Mesenchymal stem cell (in vitro differentiated cells and primary cell): ENCODE results near the gene ERI3.

Source experiments
- DNase-seq: peaks from one replicate; pipeline ENCODE4 v3.0.0-alpha.2; 2013
- H2AFZ ChIP-seq: one replicate; pipeline ENCODE4 v1.6.1; 2013; ENCODE audit warnings: low read depth, mild to moderate bottlenecking, control low read depth, inconsistent platforms, low read length, moderate library complexity
- H2AK5ac ChIP-seq: 2 replicates; pipeline ENCODE4 v1.6.1; 2013; ENCODE audit warnings: low read length, moderate library complexity, mild to moderate bottlenecking, inconsistent platforms; ENCODE audit not compliant: severe bottlenecking
- H2BK120ac ChIP-seq: one replicate; pipeline ENCODE4 v1.6.1; 2013; ENCODE audit warnings: low read depth, mild to moderate bottlenecking, inconsistent platforms, low read length, moderate library complexity
- H2BK12ac ChIP-seq, 2 experiments: one replicate each; pipeline ENCODE4 v1.6.1; 2013; ENCODE audit warnings: inconsistent platforms in 2 of 2, low read length in 2 of 2, mild to moderate bottlenecking in 2 of 2, moderate library complexity in 2 of 2, control low read depth in 1 of 2
- H2BK15ac ChIP-seq: one replicate; pipeline ENCODE4 v1.6.1; 2013; ENCODE audit warnings: mild to moderate bottlenecking, low read depth, inconsistent platforms; ENCODE audit not compliant: poor library complexity, severe bottlenecking
- H2BK5ac ChIP-seq: 2 replicates; pipeline ENCODE4 v1.6.1; 2013; ENCODE audit warnings: low read depth, mild to moderate bottlenecking, low read length, control low read depth, inconsistent platforms; ENCODE audit not compliant: poor library complexity, severe bottlenecking
- H3K14ac ChIP-seq, 2 experiments: one replicate each; pipeline ENCODE4 v1.6.1; 2013; ENCODE audit warnings: inconsistent platforms in 2 of 2, low read length in 2 of 2, control low read depth in 1 of 2, mild to moderate bottlenecking in 1 of 2, moderate library complexity in 1 of 2
- H3K18ac ChIP-seq, 2 experiments: one replicate each; pipeline ENCODE4 v1.6.1; 2013; ENCODE audit warnings: inconsistent platforms in 2 of 2, low read length in 2 of 2, control low read depth in 1 of 2, low read depth in 1 of 2, mild to moderate bottlenecking in 1 of 2
- H3K23ac ChIP-seq, 2 experiments: one replicate each; pipeline ENCODE4 v1.6.1; 2013; ENCODE audit warnings: inconsistent platforms in 2 of 2, low read length in 2 of 2, mild to moderate bottlenecking in 2 of 2, moderate library complexity in 2 of 2, control low read depth in 1 of 2
- H3K27ac ChIP-seq: 2 replicates; pipeline ENCODE4 v1.5.1; 2013; ENCODE audit warnings: mild to moderate bottlenecking, moderate library complexity, low read length, control low read depth, inconsistent platforms; ENCODE audit not compliant: poor library complexity, severe bottlenecking
- H3K27me3 ChIP-seq, 2 experiments: 2 replicates each; pipeline versions ENCODE4 v1.6.1 to v1.7.0; 2013; ENCODE audit warnings: low read length in 2 of 2, mild to moderate bottlenecking in 2 of 2, moderate library complexity in 2 of 2, control low read depth in 1 of 2, inconsistent platforms in 1 of 2; ENCODE audit not compliant: control insufficient read depth in 1 of 2, insufficient read depth in 1 of 2
- H3K36me3 ChIP-seq, 2 experiments: 2 replicates each; pipeline versions ENCODE4 v1.6.1 to v1.7.0; 2013; ENCODE audit warnings: low read length in 2 of 2, control low read depth in 1 of 2, inconsistent platforms in 1 of 2, low read depth in 1 of 2, mild to moderate bottlenecking in 1 of 2; ENCODE audit not compliant: insufficient read depth in 2 of 2, control insufficient read depth in 1 of 2
- H3K4ac ChIP-seq, 2 experiments: one replicate each; pipeline ENCODE4 v1.6.1; 2013; ENCODE audit warnings: inconsistent platforms in 2 of 2, low read length in 2 of 2, mild to moderate bottlenecking in 2 of 2, moderate library complexity in 2 of 2, control low read depth in 1 of 2, low read depth in 1 of 2
- H3K4me1 ChIP-seq: 2 replicates; pipeline ENCODE4 v1.6.1; 2013; ENCODE audit warnings: low read depth, low read length, control low read depth; ENCODE audit not compliant: control insufficient read depth, insufficient read depth
- H3K4me2 ChIP-seq: 2 replicates; pipeline ENCODE4 v1.6.1; 2013; ENCODE audit warnings: low read length, mild to moderate bottlenecking, inconsistent platforms; ENCODE audit not compliant: poor library complexity, severe bottlenecking
- H3K4me3 ChIP-seq, 2 experiments: 2 replicates each; pipeline versions ENCODE4 v1.5.1 to v1.7.0; 2013; ENCODE audit warnings: low read length in 2 of 2, mild to moderate bottlenecking in 2 of 2, control low read depth in 1 of 2, low read depth in 1 of 2; ENCODE audit not compliant: insufficient read depth in 1 of 2
- H3K79me1 ChIP-seq: replicated peaks from 2 replicates; pipeline ENCODE4 v1.6.1; 2013; ENCODE audit warnings: mild to moderate bottlenecking, control low read depth, low read length, inconsistent platforms; ENCODE audit not compliant: poor library complexity, severe bottlenecking
- H3K9ac ChIP-seq: 2 replicates; pipeline ENCODE4 v1.7.0; 2013; ENCODE audit warnings: mild to moderate bottlenecking, low read length, moderate library complexity
- H3K9me3 ChIP-seq: 2 replicates; pipeline ENCODE4 v1.7.0; 2013; ENCODE audit warnings: mild to moderate bottlenecking, low read length; ENCODE audit not compliant: control insufficient read depth
- H4K8ac ChIP-seq: one replicate; pipeline ENCODE4 v1.6.1; 2013; ENCODE audit warnings: inconsistent platforms, mild to moderate bottlenecking, low read length, moderate library complexity
- H4K91ac ChIP-seq: one replicate; pipeline ENCODE4 v1.6.1; 2013; ENCODE audit warnings: mild to moderate bottlenecking, low read length, inconsistent platforms
- WGBS: methylation state at CpG from one replicate; pipeline ENCODE4 v1.1.7; 2013; ENCODE audit warnings: mixed read lengths; 5-methylcytosine and 5-hydroxymethylcytosine counted together

ERI3 gene

GRCh38 chr1:44250068-44250781, 104.8 kb downstream of the ERI3 start:
- Histone ChIP-seq H3K4ac (no peak overlapping the region), H2BK5ac (no peak overlapping the region), H4K8ac (no peak overlapping the region), H2BK12ac (no peak overlapping the region), H2BK15ac (no peak overlapping the region), H4K91ac (no peak overlapping the region), H2BK120ac (no peak overlapping the region), H3K27ac (no peak overlapping the region), H2AFZ (no peak overlapping the region), H3K4me2 (no peak overlapping the region), H3K79me1 (peaks cover 40% of the 10 kb centered on the region), H3K4me1 (no peaks in the 10 kb centered on the region), H3K9me3 (no peaks in the 10 kb centered on the region), H3K18ac (no peak overlapping the region), H2AK5ac (no peak overlapping the region), H3K4me3 (no peak overlapping the region), H3K27me3 (no peaks in the 10 kb centered on the region), H3K9ac (no peak overlapping the region), H3K14ac (no peak overlapping the region), H3K23ac (no peak overlapping the region), H3K36me3 (peaks cover 26 to 54% of the 10 kb centered on the region in 2 experiments)
- no peak for DNase-seq
- 94% methylated on average over 33 of the region's 33 CpGs for WGBS

GRCh38 chr1:44249543-44249942, 105.5 kb downstream of the ERI3 start:
- no peak overlapping the region for H4K91ac ChIP-seq
- H3K4me2 ChIP-seq = no peak overlapping the region
- peaks cover 3% of the 10 kb centered on the region for H3K4me1 ChIP-seq
- no peak overlapping the region for H2AK5ac ChIP-seq
- H2BK15ac ChIP-seq = no peak overlapping the region
- no peak overlapping the region for H3K18ac ChIP-seq
- H3K27ac ChIP-seq = no peak overlapping the region
- H3K23ac ChIP-seq = no peak overlapping the region
- no peak overlapping the region for H4K8ac ChIP-seq
- no peak overlapping the region for H3K4me3 ChIP-seq
- H2BK12ac ChIP-seq = no peak overlapping the region
- H3K4ac ChIP-seq = no peak overlapping the region
- no peaks in the 10 kb centered on the region for H3K9me3 ChIP-seq
- H3K36me3 ChIP-seq = peaks cover 23 to 61% of the 10 kb centered on the region in 2 experiments
- no peaks in the 10 kb centered on the region for H3K27me3 ChIP-seq
- no peak for DNase-seq
- no peak overlapping the region for H2AFZ ChIP-seq
- no peak overlapping the region for H2BK120ac ChIP-seq
- WGBS = 93% methylated on average over 4 of the region's 7 CpGs
- no peak overlapping the region for H2BK5ac ChIP-seq
- H3K79me1 ChIP-seq = peaks cover 40% of the 10 kb centered on the region
- H3K14ac ChIP-seq = no peak overlapping the region
- H3K9ac ChIP-seq = no peak overlapping the region

- H2BK5ac ChIP-seq = no peak overlapping the region
- no peak overlapping the region for H4K91ac ChIP-seq
- H3K9ac ChIP-seq = no peak overlapping the region
- DNase-seq = no peak
- no peak overlapping the region for H3K4me2 ChIP-seq
- no peak overlapping the region for H4K8ac ChIP-seq
- H3K27me3 ChIP-seq = no peaks in the 10 kb centered on the region
- no peak overlapping the region for H2AFZ ChIP-seq
- H3K36me3 ChIP-seq = peaks cover 36 to 75% of the 10 kb centered on the region in 2 experiments
- no peak overlapping the region for H2BK120ac ChIP-seq
- H3K4ac ChIP-seq = no peak overlapping the region
- peaks cover 31% of the 10 kb centered on the region for H3K79me1 ChIP-seq
- no peak overlapping the region for H2AK5ac ChIP-seq
- H3K14ac ChIP-seq = no peak overlapping the region
- H2BK15ac ChIP-seq = no peak overlapping the region
- no peak overlapping the region for H3K23ac ChIP-seq
- no peak overlapping the region for H3K18ac ChIP-seq
- no peak overlapping the region for H3K4me3 ChIP-seq
- no peak overlapping the region for H2BK12ac ChIP-seq
- no peaks in the 10 kb centered on the region for H3K9me3 ChIP-seq
- H3K27ac ChIP-seq = no peak overlapping the region
- peaks cover 5% of the 10 kb centered on the region for H3K4me1 ChIP-seq
- 93% methylated on average over 2 of the region's 2 CpGs for WGBS
Measured at GRCh38 chr1:44246806-44247205, 108.3 kb downstream of the ERI3 start.

- no peak overlapping the region for H3K18ac ChIP-seq
- no peak overlapping the region for H2BK5ac ChIP-seq
- no peak overlapping the region for H3K27ac ChIP-seq
- H3K79me1 ChIP-seq = peaks cover 25% of the 10 kb centered on the region
- H3K36me3 ChIP-seq = peaks cover 44 to 65% of the 10 kb centered on the region in 2 experiments
- H3K4me2 ChIP-seq = no peak overlapping the region
- DNase-seq = no peak
- H4K8ac ChIP-seq = no peak overlapping the region
- no peak overlapping the region for H3K14ac ChIP-seq
- H3K9me3 ChIP-seq = no peaks in the 10 kb centered on the region
- no peaks in the 10 kb centered on the region for H3K27me3 ChIP-seq
- no peak overlapping the region for H2BK15ac ChIP-seq
- H2AK5ac ChIP-seq = no peak overlapping the region
- H4K91ac ChIP-seq = no peak overlapping the region
- H2BK120ac ChIP-seq = no peak overlapping the region
- no peak overlapping the region for H3K9ac ChIP-seq
- no peak overlapping the region for H3K4me3 ChIP-seq
- no peak overlapping the region for H3K23ac ChIP-seq
- no peak overlapping the region for H2AFZ ChIP-seq
- no peak overlapping the region for H3K4ac ChIP-seq
- 74% methylated on average over 9 of the region's 9 CpGs for WGBS
- no peak overlapping the region for H2BK12ac ChIP-seq
- peaks cover 16% of the 10 kb centered on the region for H3K4me1 ChIP-seq
Measured at GRCh38 chr1:44244986-44245385, 110.1 kb downstream of the ERI3 start.
